Activated T-helper 1 cell treated with anti-CD3 and anti-CD28 coated beads, Interleukin-2, amount 50 U/mL, for 16 hours (primary cell): ENCODE data around the gene SLC25A40.

Experiments
- DNase-seq, 2 donors: peaks; one replicate each; pipeline ENCODE4 v3.0.0-alpha.2; 2020; ENCODE audit warnings: low read depth in 1 of 2, low spot score in 1 of 2

SLC25A40 gene

DNA sequence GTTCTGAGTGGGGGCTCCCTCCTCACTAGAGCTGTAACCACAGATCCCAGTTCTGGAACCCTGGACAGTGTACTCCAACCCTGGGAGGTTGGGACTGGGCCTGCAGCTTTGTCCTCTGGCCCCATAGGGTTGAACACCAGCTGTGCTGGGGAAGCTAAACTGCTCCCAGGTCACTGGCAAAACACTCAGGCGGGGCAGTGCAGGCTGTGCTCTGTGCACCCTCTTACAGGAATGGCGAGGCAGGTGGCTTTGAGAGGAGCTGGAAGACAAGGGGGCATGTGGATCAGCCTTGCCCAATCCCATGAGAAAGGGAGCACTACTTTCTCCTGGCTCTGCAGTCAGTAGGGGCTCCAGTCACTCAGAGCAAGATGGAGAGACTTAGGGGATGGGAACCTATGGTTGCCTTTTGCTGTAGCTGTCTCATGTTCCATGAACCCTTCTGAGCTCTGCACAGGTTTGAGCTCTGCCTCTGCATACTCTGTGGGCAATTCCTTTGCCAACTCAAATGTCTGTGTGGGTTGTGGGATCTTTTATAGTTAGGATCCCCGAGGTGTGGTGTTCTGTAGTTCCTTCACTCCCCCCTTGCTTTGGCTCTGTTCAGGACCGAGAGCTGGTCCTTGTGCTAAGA is 90.7 kb downstream of the SLC25A40 start:
- DNase-seq = no peak

DNA sequence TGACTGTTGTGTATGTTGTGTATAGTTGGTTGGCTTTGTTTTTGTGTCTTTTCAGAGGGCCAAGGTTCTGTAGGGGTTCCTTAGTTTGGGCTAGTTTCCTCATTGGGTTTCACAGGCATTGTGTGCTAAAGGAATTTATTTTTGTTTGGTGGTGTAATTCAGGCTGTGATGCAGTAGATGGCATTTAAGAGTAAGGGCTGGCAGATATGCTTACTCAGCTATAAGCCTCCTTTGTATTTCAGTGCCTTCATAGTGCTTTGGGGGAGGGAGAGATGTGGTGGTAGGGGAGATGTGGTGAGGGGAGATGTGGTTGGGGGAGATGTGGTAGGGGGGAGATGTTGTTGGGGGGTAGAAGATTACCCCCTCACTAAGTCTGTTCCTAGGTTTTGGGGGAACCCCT is 91.7 kb downstream of the SLC25A40 start:
- no peak for DNase-seq
